OCI-LY7 (cell line): ENCODE results near the gene ZDHHC8. TPM values are rescaled to one million over a fixed set of nuclear protein-coding genes. Genes with fewer than 3 reads are reported as not detected.

Experiments
- BruUV-seq: library from RNA; stranded (reverse); fragments of 400-500 nt; replicated peaks from 2 replicates; lab custom pipeline; 2021; lab: Mats Ljungman, UMichigan
- CTCF ChIA-PET: fragments of 300-600 bp; sonication (Branson Sonifier 250); formaldehyde crosslinking; loops from one replicate; lab custom pipeline; 2022; ENCODE audit warnings: antibody characterized with exemption; ENCODE audit not compliant: unreplicated experiment; lab: Charles Lee
- POLR2A ChIA-PET: fragments of 300-600 bp; sonication (Branson Sonifier 250); formaldehyde crosslinking; loops from one replicate; lab custom pipeline; 2022; ENCODE audit warnings: antibody characterized with exemption; lab: Charles Lee
- DNase-seq: peaks from one replicate; pipeline ENCODE4 v3.0.0-alpha.2; 2015; ENCODE audit warnings: low spot score
- H2AFZ ChIP-seq: fragments of 200-600 bp; sonication (generic), shearing (Covaris generic); 2 replicates; pipeline ENCODE4 v1.6.1; 2014; ENCODE audit warnings: mild to moderate bottlenecking, antibody characterized with exemption, low read length, moderate library complexity
- H3K27ac ChIP-seq: fragments of 200-600 bp; sonication (generic); 2 replicates; pipeline ENCODE4 v1.5.1; 2014; ENCODE audit warnings: mixed run types, low read depth, mild to moderate bottlenecking, moderate library complexity, low read length, inconsistent platforms; ENCODE audit not compliant: poor library complexity, severe bottlenecking
- H3K36me3 ChIP-seq: fragments of 200-600 bp; sonication (generic); 2 replicates; pipeline ENCODE4 v1.6.1; 2014; ENCODE audit warnings: mild to moderate bottlenecking, antibody characterized with exemption, low read length, moderate library complexity, mixed read lengths; ENCODE audit not compliant: insufficient read depth
- H3K4me1 ChIP-seq: fragments of 200-600 bp; sonication (generic); 2 replicates; pipeline ENCODE4 v1.5.1; 2014; ENCODE audit warnings: mild to moderate bottlenecking, low read length; ENCODE audit not compliant: insufficient read depth, poor library complexity, severe bottlenecking
- H3K4me2 ChIP-seq: fragments of 200-600 bp; sonication (generic); 2 replicates; pipeline ENCODE4 v1.6.1; 2014; ENCODE audit warnings: mild to moderate bottlenecking, low read length
- H3K4me3 ChIP-seq: fragments of 200-600 bp; sonication (generic); 2 replicates; pipeline ENCODE4 v1.5.1; 2014; ENCODE audit warnings: mild to moderate bottlenecking, low read depth, low read length; ENCODE audit not compliant: poor library complexity, severe bottlenecking
- H3K79me2 ChIP-seq: fragments of 200-600 bp; sonication (generic); 2 replicates; pipeline ENCODE4 v1.6.1; 2016; ENCODE audit warnings: low read depth, mild to moderate bottlenecking, low read length, moderate library complexity, mixed read lengths; ENCODE audit not compliant: insufficient read depth
- H3K9me2 ChIP-seq: fragments of 200-600 bp; sonication (generic); 2 replicates; pipeline ENCODE4 v1.6.1; 2016; ENCODE audit warnings: mild to moderate bottlenecking, low read length, mixed read lengths; ENCODE audit not compliant: insufficient read depth
- H3K9me3 ChIP-seq: fragments of 200-600 bp; sonication (generic); 2 replicates; pipeline ENCODE4 v1.6.1; 2014; ENCODE audit warnings: mild to moderate bottlenecking, mixed run types, low read length, mixed read lengths
- H4K20me1 ChIP-seq: fragments of 200-600 bp; sonication (generic); 2 replicates; pipeline ENCODE4 v1.6.1; 2014; ENCODE audit warnings: mild to moderate bottlenecking, antibody characterized with exemption, low read length, moderate library complexity, mixed read lengths; ENCODE audit not compliant: insufficient read depth
- EZH2phosphoT487 ChIP-seq: fragments of 200-600 bp; sonication (generic); IDR thresholded peaks from 2 replicates; pipeline ENCODE4 v1.6.1; 2018; ENCODE audit warnings: low read depth, borderline replicate concordance, mild to moderate bottlenecking, mixed run types, antibody characterized with exemption, low read length, moderate library complexity, mixed read lengths
- intact Hi-C: fragments of 100-400 bp; cut with micrococcal nuclease; formaldehyde crosslinking; loops from one replicate; pipeline ENCODE4 v1.10.0; 2022; ENCODE audit not compliant: unreplicated experiment
- total RNA-seq, 2 experiments: library from RNA; depleted of rRNA in 1 of 2; stranded (reverse); fragments of >200 nt in 1 of 2; shearing (Covaris generic) in 1 of 2; gene quantifications; 2 replicates each; pipeline ENCODE4 v1.2.3, GENCODE V29; 2014 to 2022
- TF ChIP-seq, protein P1 (sequence below): fragments of 200-600 bp; sonication (generic); conservative IDR thresholded peaks from 2 replicates; pipeline ENCODE4 v1.5.1; 2014; ENCODE audit warnings: mild to moderate bottlenecking, antibody characterized with exemption, low read length, moderate library complexity, mixed read lengths

The ZDHHC8 gene
- total RNA-seq, 2 experiments from 2014 or later = 2.3 to 16.7 TPM

GRCh38 chr22:20183101-20183500 lies 51.5 kb downstream of the ZDHHC8 start:
- Histone ChIP-seq H3K36me3 (no peaks in the 10 kb centered on the region), H2AFZ (no peak overlapping the region), H3K4me3 (no peak overlapping the region), H3K4me2 (no peak overlapping the region), H3K27ac (no peak overlapping the region), H3K9me2 (no peaks in the 10 kb centered on the region), H3K4me1 (no peaks in the 10 kb centered on the region), H3K9me3 (no peaks in the 10 kb centered on the region), H3K79me2 (no peaks in the 10 kb centered on the region), H4K20me1 (no peaks in the 10 kb centered on the region)
- DNase-seq = no peak
- CTCF ChIA-PET = no interaction called here
- intact Hi-C loops = no loop called here
- TF ChIP-seq EZH2phosphoT487 = no peak
- TF ChIP-seq, protein P1, sequence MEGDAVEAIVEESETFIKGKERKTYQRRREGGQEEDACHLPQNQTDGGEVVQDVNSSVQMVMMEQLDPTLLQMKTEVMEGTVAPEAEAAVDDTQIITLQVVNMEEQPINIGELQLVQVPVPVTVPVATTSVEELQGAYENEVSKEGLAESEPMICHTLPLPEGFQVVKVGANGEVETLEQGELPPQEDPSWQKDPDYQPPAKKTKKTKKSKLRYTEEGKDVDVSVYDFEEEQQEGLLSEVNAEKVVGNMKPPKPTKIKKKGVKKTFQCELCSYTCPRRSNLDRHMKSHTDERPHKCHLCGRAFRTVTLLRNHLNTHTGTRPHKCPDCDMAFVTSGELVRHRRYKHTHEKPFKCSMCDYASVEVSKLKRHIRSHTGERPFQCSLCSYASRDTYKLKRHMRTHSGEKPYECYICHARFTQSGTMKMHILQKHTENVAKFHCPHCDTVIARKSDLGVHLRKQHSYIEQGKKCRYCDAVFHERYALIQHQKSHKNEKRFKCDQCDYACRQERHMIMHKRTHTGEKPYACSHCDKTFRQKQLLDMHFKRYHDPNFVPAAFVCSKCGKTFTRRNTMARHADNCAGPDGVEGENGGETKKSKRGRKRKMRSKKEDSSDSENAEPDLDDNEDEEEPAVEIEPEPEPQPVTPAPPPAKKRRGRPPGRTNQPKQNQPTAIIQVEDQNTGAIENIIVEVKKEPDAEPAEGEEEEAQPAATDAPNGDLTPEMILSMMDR = no peak
- POLR2A ChIA-PET = no interaction called here
- BruUV-seq = no TSS peak

- CTCF ChIA-PET = no interaction called here
- intact Hi-C loops = no loop called here
- POLR2A ChIA-PET = no interaction called here
Measured at GRCh38 chr22:20183823-20184222, 52.2 kb downstream of the ZDHHC8 start.

DNA sequence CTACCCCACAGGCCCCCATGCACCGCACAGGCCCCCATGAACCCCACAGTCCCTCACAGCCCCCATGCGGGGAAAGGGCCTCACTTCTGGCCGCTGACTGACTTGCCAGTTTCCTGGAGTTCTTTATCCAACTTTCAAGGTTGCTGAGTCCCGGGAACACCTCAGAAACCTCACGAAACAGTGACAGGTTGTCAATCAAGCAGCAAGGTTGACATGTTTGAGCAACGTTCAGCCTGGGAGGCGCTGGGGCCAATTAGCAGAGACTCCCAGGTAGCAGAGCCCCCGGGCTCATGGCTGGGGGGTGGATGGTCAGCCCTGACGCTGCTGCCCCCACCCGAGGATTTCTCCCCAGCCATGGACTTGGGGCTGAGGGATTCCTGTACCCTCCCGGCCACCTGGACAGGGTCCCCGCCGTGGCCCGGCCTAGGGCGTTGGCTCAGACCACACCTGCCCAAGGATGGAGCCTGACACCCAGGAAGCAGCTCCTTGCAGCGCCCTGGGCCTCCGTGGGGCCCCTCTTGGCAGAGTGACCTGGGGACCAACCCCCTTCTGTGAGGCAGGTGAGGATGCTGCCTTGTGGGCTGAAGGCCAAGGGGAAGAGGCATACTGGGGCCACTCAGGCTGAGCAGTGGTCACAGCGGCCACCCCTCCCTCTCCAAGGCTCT lies 53.0 kb downstream of the ZDHHC8 start:
- no peaks in the 10 kb centered on the region for H4K20me1 ChIP-seq
- no peak overlapping the region for H2AFZ ChIP-seq
- H3K4me1 ChIP-seq = no peaks in the 10 kb centered on the region
- no peaks in the 10 kb centered on the region for H3K9me2 ChIP-seq
- no peaks in the 10 kb centered on the region for H3K36me3 ChIP-seq
- H3K9me3 ChIP-seq = no peaks in the 10 kb centered on the region
- intact Hi-C loops = no loop called here
- no peak overlapping the region for H3K4me2 ChIP-seq
- DNase-seq = no peak
- no peak for TF ChIP-seq EZH2phosphoT487
- TF ChIP-seq, protein P1 = no peak
- CTCF ChIA-PET = no interaction called here
- H3K4me3 ChIP-seq = no peak overlapping the region
- no peak overlapping the region for H3K27ac ChIP-seq
- no peaks in the 10 kb centered on the region for H3K79me2 ChIP-seq
- POLR2A ChIA-PET = no interaction called here
- BruUV-seq = no TSS peak

More at GRCh38 chr22:20183823-20184222, 52.2 kb downstream of the ZDHHC8 start:
- Histone ChIP-seq H3K4me3 (no peak overlapping the region), H3K79me2 (no peaks in the 10 kb centered on the region), H3K36me3 (no peaks in the 10 kb centered on the region), H4K20me1 (no peaks in the 10 kb centered on the region), H3K9me3 (no peaks in the 10 kb centered on the region), H3K9me2 (no peaks in the 10 kb centered on the region), H3K4me2 (no peak overlapping the region), H3K27ac (no peak overlapping the region), H3K4me1 (no peaks in the 10 kb centered on the region), H2AFZ (no peak overlapping the region)
- DNase-seq = no peak
- TF ChIP-seq EZH2phosphoT487 = no peak
- TF ChIP-seq, protein P1 = no peak
- BruUV-seq = no TSS peak
